ENCODE results near the gene ANG.
"Not testable (repeated sequence)": the region's sequence is repeated elsewhere in the genome, so short reads cannot be mapped to it uniquely, and the experiment has no call there.

Gene ANG

DNA sequence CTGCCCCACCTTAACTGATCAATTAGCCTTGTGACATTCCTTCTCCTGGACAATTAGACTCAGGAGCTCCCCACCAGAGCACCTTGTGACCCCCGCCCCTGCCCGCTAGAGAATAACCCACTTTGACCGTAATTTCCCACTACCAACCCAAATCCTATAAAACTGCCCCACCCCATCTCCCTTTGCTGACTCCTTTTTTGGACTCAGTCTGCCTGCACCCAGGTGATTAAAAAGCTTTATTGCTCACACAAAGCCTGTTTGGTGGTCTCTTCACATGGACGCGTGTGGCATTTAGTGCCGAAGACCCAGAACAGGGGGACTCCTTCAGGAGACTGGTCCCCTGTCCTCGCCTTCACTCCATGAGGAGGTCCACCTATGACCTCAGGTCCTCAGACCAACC, 12.4 kb downstream of the ANG start:
- not testable (repeated sequence) for DNase-seq

DNA sequence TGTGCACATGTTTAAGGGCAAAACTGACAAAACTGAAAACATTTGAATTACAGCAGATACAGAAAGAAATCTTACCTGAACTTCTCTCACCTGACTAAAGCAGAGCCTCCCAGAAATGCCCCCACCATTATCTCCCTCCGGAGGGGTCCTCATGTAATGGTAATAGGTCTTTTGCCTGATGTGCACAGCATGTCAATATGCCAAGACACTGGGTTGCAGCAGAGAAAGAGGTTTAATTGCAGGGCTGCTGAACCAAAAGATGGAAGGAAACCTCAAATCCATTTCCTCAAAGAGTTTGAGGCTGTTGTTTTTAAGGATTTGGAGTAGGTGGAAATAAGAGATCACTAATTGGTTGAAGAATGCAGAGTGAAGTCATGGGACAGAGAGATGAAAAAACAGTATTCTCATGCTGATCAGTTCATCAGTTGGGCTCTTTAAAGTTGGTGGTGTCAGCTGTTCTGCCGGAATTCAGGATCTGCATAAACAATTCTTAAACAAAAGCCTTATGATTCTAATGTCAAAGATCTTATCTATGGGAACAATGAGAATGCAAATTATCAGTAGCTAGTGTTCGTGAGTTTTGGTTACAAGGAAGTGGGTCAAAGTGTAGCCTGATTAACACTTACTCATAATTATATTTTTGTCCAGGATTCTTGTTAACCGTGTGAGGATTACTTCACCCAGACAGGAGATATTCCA, 18.2 kb downstream of the ANG start:
- DNase-seq: no peak

DNA sequence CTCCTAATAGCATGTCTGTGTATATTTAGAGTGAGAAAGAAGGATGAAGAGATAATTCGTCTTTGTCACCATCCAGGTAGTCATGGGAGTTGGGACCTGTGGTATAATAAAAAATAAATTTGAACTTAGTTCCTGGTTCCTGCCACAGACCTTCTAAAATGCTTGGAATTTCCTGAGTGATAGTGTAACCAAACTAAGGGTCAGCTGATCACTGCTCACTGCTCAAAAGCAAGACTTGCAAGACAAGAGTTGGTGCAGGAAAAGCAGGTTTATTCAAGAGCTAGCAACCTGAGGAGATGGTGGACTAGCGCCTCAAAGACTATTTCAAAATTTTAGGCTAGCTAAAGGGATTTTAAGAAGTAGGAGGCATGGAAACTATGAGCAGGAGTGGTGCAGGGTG, 19.1 kb downstream of the ANG start:
- DNase-seq: no peak

DNA sequence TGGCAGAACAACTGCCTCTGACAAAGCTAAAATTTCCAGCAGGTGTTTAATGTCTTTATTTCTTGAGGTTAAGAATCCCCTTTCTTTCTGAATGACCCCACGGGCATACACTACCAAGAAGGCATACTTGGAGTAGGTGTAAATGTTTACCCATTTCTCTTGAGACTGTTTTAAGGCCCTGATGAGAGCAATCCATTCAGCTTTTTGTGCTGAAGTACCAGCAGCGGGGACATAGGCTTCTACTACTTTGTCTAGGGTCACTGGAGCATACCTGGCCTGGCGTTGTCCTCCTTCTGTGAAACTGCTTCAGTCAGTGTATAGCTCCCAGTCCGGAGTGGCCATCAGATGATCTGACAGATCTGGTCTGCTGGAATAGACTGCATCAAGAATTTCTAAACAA, 22.7 kb downstream of the ANG start:
- no peak for DNase-seq

DNA sequence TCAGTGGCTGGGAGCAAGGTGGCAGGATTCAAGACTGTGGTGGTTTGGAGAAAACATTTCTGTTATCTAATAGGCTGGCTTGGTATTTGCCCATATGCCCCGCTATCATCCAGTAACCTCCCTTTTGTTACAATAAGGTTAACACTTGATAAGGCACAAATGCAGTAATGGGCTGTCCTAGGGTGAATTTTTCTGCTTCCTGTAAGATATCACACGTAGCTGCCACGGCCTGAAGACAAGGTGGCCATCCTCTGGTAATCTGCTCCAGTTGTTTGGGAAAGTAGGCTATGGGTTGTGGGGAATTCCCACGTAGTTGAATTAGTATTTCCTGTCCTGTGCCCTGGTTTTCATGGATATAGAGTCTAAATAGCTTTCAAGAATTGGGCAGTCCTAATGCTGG, 23.1 kb downstream of the ANG start:
- DNase-seq: no peak

DNA sequence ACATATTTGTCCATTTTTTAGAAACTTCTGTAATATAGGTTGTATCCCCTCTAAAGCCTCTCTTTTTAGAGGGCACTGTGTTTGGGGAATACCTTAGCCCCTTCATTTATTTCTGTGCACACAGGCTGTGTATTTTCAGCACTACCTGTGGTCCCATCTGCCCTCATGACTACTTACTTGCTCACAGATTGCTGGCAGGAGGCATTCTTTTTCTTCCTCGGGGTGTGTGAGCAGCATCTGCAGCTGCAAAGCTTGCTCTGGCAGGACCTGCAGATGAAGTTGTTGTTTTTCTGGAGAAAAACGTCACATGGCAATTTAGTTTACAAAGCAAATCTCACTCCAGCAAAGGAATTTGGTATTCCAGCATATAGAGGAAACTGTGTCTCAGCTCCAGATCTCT, 24.3 kb downstream of the ANG start:
- no peak for DNase-seq

DNA sequence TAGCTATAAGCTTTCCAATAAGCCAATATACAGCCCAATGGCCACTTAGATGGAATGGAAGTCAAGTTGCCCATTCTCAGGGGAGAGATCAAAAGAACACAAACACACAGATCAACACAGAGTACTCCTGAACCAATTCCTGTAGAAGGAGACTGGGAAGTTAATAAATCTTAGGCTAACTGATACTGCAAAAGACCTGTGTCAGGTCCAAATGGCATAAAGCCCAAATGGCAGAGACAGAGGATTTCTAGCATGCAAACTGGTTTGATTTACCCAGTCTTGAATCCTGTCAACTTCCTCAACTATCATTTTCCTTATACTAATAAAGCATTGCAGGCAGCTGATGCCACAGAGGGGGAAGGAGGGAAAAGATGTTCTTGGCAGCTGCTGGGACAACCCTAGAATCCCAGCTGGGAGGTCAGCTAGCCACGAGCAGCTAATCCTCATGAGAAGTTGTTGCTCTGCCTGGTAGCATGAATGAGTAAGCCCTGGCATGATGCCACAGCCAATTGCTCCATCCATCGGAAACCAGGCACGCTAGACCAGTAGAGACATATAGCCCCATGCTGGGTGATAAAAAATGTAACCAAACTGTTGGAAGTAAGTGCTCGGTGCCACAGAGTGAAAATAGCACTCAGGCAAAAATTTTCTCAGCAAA, 26.2 kb downstream of the ANG start:
- no peak for DNase-seq

DNA sequence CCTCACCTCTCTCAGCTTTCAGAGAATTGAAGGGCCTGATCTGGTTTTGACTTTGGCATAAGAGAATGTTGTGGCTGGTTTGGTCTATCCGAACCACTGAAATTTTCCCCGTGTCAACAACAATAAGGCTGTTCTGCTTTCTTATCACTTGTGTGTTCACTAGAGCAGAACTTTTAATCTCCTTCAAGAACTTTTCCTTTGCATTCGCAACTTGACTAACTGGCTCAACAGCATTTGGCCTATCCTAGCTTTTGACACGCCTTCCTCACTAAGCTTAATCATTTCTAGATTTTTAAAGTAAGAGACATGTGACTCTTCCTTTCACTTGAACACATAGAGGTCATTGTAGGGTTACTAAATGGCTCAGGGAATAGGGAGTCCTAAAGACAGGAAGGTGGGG, 31.2 kb downstream of the ANG start:
- no peak for DNase-seq

DNA sequence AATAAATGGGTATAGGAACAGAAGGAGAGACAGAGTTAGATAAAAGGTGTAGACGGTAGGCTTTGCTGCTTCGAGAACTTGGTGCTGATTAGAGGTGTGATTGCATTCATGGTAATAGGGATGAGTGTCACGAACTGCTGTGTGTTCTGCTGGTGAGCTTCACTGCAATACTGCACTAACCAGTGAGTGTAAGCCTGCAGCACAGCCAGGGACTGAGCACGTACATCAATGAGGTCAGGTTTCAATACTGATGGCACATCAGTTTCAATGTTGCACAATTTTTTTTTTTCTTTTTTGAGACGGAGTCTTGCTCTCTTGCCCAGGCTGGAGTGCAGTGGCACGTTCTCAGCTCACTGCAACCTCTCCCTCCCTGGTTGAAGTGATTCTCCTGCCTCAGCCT, 32.2 kb downstream of the ANG start:
- DNase-seq: no peak

DNA sequence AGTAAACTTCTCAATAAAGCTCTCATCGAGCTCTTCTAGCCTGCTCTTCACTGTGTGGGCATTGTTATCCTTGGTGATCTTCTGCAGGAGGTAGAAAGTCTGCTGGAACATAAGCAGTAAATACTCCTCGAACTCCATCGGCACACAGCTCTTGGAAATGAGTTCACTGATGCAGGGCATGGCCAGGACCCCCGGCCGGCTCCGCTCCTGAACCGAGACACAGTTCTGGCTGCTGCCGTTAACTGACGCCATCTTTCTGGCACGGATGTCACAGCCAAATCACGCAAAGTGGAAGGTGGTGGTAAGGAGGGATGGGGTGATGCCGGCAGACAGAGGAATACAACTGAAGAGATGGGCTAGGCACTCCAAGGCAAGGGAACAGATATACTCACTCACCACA, 33.5 kb downstream of the ANG start:
- no peak for DNase-seq

DNA sequence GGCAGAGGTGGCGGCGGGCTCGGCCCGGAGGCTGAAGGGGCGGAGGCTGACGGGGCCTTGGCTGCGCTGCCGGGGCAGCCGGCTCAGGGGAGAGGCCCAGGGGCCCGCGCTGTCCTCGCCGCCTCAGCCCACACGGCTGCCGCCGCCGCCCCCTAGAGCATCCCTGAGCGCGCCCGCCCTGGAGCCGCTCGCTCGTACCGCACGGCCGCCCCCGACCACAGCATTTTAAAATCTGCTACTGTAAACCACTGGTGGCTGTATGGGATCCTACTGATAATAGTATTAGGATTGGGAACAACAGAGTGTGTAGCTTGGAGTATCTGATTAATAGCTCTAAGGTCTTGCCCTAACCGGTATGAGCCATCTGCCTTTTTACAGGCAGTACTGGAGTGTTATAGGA, 34.9 kb downstream of the ANG start:
- DNase-seq: no peak

DNA sequence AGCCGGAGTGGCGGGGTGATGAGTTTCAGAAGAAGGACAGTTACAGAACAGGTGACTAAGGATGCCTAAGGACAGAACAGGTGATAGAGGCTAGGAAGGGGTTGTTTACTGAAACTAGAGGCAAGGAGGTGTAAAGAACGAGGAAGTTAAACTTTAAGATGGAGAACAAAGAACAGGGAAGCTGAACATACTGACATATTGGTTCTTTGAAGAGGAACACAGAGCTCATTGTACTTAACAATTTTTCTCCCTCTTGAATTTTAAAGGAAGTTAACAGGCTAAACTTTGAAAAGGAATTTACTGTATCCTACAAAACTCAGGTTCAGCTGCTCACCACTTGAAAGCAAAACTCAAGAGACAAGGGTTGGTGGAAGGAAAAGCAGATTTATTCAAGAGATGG, 37.6 kb downstream of the ANG start:
- DNase-seq: not testable (repeated sequence)

DNA sequence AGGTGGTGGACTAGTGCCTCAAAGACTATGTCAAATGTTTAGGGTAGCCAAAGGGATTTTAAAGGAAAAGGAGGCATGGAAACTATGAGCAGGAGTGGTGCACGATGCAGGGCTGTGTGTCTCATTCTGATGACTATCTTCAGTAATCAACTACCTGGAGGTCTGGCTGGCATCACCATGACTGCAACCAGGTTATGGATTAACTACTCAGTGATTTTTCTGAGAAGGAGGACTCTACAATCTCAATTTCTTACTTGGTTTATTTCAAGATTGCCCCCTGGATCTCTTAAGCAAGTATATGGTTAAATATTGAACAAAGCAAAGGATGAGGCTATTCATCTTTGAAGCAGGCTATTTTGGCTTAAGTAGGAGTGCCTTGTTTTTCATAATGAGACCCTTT, 38.0 kb downstream of the ANG start:
- DNase-seq: no peak

DNA sequence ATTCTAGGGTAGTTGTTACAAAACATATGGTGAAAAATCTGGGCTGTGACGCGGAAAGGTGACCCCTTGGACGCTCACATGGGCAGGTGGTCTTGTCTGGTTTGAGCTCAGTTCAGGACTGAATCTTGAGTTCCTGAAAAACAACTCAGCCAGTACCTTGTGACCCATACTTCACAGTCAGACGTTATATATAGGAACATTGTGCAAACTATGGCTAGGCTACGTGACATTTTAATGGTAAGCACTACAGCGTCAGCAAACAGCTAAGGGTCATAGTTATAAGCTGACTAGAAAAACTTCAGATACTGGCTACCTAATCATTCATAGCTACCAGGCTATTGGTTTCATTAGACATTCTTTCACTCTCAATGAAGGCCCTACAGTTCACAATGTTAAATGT, 42.3 kb downstream of the ANG start:
- DNase-seq: no peak

DNA sequence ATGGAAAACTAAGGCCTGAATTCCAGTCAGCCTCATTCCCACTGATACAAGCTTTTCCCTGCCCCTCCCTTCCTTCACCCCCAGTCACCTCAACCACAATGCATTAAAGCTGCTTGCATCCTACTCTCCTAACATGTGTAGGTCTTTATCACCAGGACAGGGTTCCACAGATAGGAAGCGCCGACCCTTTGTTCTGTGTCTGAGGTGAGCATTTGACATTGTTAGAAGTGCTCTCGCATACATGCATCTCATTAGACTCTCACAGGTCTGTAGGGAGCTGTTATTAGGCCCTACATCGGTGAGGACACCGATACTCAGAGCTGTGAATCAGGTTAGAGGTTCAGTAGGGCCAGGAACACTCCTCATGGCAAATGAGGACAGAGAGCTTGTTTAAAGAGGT, 43.9 kb downstream of the ANG start:
- DNase-seq: no peak

DNA sequence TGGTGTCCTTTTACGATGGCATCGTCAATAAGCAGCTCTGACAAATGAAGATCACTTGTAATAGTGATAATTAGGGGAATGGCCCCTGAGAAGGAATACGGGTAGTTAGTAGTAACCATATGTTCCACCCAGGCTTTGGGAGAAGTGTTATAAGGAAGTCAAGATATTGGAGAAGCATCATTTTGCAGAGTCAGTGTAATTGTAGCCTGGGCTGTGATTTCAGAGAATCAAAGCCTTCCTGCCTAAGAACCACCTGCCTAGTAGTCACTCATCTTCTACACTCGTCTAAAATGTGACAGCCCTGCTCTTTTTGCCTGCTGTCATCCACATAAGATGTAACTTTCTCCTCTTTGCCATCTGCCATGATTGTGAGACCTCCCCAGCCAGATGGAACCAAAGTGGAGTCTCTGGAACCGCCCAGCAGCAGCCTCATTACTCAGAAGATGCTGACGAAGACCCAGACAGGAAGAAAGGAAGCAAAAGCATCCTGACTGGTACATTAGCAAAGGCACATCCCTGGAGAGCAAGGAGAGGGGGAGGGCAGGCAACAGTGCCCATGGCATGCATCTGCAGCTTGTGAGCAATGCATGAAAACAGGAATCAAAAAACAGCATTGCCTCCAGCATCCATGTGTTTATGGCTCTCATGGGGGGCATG, 44.5 kb downstream of the ANG start:
- no peak for DNase-seq

DNA sequence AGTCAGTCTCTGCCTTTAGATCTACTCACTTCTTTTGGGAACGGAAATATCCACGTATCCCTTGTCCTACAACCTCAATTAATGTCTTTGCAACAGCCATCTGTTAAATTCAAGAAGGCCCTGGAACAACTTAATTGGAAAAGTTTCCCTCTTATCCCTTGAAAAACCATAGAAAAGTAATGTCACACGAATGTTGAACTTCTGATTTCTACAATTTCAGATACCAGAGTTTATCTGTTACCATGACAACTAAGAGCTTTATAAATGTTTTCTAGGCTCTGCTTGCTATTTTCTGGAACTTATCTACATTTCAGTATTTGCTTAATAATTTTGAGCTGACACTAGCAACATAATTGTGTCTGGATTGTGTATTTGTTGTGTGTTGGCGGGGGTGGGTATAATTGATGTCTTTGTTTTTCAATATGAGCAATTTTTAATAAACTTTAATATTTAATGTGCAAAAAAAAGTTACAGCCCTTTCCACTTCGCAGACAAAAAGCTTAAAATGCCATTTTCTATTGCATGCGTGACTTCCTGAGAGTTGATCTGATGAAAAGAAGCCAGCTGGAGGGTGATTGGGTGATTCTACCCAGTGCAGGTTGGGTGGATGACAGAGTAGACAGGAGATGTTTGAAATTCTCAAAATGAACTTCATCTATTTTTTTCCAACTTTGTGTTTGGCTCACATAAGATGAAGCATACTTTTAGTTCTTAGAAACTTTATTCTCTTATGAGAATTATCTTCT, 45.3 kb downstream of the ANG start:
- DNase-seq: no peak

DNA sequence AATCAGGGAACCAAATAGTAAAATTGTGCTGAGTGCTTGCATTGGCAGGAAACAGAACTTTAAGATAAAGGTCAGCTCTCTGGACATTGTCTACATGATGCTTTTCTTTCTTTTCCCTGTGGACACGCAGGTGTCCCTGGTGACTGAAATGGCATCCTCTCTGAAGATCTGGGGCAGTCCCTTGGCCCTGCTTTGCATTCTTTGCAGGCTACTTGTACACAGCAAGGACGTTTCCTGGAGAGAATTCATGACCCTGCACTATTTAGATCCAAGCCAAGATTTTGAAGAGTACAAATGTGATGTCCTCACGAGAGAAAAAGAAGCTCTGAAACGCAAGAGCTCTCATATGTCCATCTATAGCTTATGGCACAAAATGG, 45.9 kb downstream of the ANG start:
- DNase-seq: no peak

DNA sequence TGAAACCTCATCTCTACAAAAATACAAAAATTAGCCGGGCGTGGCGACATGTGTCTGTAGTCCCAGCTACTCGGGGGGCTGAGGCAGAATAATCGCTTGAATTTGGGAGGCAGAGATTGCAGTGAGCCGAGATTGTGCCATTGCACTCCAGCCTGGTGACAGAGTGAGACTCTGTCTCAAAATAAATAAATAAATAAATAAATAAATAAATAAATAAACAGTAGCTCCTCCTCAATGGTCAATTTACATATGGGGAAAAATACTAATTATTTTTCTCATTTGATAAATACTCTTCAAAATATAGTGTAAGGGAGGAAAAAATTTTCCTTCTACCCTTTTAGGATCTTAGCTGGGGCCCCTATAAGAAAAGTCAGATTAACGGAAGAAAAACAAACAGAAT, 49.7 kb downstream of the ANG start:
- not testable (repeated sequence) for DNase-seq

DNA sequence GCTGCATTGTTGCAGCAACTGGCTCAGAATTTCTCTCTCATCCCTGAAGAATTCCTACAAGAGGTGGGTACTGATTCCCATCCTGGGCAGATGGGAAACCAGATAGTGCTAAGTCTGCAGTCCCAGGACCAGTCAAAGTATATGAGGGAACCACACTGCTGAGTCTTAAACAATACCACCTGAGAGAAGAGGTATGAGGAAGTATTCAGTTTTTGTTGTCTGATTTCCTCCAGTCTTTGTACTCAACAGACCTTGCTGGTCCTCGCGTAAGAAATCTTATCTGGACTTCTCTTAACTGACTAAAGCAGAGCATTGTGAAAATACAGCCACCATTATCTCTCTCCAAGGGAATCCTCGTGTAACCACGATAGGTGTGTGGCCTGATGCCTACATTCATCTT, 53.6 kb downstream of the ANG start:
- no peak for DNase-seq

DNA sequence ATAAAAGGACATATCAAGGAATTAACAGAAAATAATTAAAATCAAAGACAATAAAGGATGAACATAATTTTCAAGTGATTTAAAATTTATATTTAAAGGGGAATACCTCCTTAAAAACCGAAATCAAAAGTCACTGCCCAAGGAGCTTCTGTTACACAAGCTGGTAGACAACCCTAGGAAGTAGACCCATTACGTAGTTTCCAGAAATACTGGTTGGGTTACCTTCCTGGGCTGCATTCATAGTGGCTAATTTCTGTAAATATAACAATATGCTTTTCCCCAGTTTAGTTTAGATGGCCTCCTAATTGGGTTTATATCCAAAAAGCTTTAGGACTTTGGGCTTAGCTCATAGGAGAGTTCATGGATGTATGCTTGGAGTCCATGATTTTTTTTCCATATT, 55.0 kb downstream of the ANG start:
- DNase-seq: no peak
